T-helper 2 cell treated with Interferon-gamma antibody and Interleukin-4, amounts not matched to agents 100 ng/mL and 5 ng/mL, for 36 hours (primary cell): ENCODE data around the gene CABLES1. TPM values are rescaled to one million over a fixed set of nuclear protein-coding genes. Genes with fewer than 3 reads are reported as not detected.
"Not testable (repeated sequence)": the region's sequence is repeated elsewhere in the genome, so short reads cannot be mapped to it uniquely, and the experiment has no call there.

Source experiments
- intact Hi-C: fragments of 100-400 bp; cut with micrococcal nuclease; formaldehyde crosslinking; loops from one replicate; pipeline ENCODE4 v1.15.1; 2023
- total RNA-seq: library from RNA; stranded (reverse); gene quantifications from 2 replicates; pipeline ENCODE4 v1.2.3, GENCODE V29; 2022

CABLES1 gene
- total RNA-seq, 1 donor from 2014 or later, result 9.7 TPM

- intact Hi-C loops, result no loop called here
These were observed 3.2 kb downstream of the CABLES1 start for GRCh38 chr18:23138471-23138870.

DNA sequence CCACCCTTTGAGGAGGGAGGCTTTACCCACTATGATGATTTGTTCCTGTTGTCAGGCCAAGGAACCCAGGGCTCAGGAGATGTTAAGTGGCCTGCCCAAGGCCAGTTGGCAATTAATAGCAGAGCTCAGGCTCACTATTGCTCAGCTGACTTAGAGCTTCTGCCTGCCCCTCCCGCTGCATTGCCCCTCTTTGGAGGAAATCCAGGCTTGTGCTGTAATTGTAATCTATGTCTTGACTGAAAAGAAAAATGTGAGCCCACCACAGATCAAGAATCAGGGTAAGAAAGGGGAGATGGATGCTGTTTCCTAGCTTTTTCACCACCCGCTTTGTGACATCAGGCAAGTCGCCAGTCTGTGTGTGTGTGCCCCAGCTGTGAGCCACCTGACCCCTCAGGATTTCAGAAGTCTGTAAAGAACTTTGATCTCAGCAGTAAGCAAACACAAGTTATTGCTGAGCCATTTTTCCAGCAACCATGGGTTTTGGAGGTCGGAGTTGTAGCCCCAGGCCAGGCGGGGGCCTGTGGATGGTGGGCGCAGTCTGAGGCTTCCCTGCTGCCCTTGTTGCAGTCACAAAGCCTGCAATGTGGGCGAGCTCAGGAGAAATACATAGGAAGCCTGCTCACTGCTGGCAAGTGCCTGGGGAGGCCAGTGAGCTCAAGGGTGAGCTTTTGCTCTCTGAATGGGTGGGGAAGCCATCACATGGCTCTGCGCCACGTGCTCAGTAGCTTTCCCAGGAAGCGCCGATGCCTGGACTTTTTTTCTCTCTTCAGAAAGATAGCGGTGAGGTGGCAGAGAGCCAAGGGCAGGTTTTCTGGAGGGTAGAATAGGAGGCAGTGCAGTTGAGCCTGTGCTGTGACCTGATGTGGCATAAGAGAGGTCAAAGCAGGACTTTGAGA, 6.1 kb downstream of the CABLES1 start:
- intact Hi-C loops, result no loop called here

- intact Hi-C loops, result no loop called here
These were observed 7.1 kb downstream of the CABLES1 start for GRCh38 chr18:23142251-23142929.

DNA sequence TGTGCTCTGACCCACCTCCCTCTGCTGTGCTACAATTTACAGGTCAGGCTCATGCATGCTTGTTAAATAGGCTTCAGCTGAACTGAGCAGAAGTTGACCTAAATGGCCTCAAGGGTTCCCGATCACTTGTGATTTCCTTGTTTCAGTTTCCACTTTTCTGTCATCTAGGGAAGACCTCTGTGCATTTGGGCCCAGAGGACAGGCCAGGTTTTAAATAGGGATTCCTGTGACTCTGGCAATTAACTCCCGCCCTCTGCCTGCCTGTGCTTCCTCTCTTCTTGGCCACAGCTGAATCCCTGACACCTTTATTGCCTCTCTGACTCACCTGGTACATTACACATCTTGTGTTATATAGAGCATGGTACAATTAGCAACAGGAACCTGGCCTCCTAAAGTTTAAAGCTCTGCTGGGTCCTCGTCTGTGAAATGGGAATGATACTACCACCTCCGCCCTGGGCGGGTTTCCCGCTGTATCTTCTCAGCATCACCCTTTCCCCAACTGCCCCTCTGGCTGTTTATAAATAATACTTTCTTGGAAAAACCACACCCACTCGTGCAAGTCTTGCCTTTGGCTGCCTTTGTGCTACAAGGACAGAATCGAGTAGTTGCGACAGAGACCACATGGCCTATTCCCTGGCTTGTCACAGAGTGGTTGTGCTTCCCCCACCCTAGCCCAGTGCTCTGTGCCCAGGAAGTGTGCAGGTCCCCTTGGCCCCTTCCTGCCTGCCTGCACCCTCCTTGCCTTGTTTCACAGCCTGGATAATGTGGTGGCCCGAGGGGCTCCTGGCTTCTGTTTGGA, 7.9 kb downstream of the CABLES1 start:
- intact Hi-C loops, result no loop called here

DNA sequence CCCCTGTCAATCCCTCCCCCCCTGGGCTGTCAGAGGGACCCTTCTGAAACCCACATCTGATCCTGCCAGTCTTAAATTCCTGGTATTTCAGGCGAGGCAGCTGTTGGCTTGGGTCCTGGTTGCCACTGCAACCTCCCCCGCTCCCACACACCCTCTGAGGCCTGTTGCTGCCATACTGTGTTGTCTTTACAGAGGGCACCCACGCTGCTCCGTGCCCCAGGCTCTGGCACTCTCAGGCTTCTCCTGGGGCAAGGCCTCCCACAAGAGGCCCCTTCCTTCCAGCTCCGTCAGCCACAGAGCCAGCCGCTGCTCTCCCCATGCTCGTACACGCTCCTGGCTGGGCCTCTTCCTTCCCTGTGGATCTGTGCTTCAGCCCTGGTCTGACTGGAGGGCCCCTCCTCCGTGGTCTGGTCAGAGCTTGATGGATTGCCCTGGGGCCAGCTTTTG, 8.6 kb downstream of the CABLES1 start:
- intact Hi-C loops, result no loop called here

DNA sequence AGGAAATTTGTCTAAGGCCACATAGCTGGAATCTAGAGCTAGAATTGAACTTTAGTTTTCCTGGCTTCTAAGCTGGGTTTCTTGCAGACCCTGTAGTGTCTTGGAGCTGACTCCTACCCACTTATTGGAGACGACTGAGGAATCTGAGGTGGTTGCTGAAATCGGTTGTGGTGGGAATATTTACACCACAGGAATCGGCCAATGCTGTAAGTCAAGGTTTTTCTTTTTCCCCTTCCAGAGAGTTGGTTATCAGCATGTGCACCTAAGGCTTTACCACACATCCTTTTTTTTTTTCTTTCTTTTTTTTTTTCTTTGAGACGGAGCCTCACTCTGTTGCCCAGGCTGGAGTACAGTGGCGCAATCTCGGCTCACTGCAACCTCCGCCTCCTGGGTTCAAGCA, 9.4 kb downstream of the CABLES1 start:
- intact Hi-C loops, result no loop called here

- intact Hi-C loops, result no loop called here
These were observed 10.3 kb downstream of the CABLES1 start for GRCh38 chr18:23145621-23146020.

DNA sequence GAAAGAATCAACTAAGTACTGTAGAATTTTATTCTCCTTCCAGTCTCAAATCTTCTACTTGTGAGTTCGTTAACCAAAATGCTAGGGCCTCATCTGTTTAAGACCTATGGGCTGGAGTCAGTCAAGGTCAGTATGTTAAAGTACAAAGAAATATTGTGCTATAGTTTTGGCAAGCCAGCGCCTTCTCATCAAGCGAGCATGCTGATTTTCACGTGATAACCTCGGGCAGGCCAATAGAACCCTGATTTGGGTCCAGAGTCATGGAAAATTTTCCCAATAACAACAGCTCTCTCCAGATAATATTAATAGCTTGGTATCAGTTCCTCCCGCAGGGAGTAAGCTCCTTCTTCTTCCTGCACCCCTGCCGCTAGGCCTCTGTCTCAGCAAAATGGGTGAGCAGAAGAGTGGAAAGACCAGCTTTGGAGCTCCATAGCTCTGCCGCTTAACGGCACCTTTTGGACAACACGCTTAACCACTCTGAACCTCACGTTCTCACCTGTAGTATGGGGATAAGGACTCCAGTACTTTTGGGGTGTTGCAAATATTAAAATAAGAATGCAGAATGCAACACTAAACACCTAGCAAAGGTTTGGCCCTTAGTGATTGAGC, 11.7 kb downstream of the CABLES1 start:
- intact Hi-C loops, result no loop called here

GRCh38 chr18:23148382-23148781, 13.1 kb downstream of the CABLES1 start:
- intact Hi-C loops, result no loop called here

GRCh38 chr18:23149570-23149969, 14.3 kb downstream of the CABLES1 start:
- intact Hi-C loops, result no loop called here

GRCh38 chr18:23151414-23152099, 16.3 kb downstream of the CABLES1 start:
- intact Hi-C loops, result no loop called here

- intact Hi-C loops, result no loop called here
These were observed 18.7 kb downstream of the CABLES1 start for GRCh38 chr18:23154030-23154429.

- intact Hi-C loops, result no loop called here
These were observed 19.7 kb downstream of the CABLES1 start for GRCh38 chr18:23154823-23155500.

DNA sequence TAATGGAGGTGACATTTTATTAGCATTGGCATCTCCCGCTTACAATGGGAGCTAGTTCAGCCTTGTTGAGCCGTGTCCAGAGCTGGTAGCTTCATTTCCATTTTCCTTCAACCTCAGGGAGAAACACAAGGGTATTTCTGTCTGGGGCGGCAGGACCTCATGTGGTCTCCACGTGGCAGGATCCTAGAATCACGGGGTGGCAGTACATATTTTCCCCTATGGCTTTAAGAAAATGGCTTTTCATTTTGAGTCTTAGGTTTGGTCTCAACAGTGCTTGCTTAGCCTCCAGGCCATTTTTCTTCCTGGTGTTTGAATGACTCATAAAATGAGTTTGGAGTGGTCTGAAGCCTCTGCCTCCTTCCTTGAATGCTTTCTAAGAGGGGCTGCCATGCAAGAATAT, 20.3 kb downstream of the CABLES1 start:
- intact Hi-C loops, result no loop called here

DNA sequence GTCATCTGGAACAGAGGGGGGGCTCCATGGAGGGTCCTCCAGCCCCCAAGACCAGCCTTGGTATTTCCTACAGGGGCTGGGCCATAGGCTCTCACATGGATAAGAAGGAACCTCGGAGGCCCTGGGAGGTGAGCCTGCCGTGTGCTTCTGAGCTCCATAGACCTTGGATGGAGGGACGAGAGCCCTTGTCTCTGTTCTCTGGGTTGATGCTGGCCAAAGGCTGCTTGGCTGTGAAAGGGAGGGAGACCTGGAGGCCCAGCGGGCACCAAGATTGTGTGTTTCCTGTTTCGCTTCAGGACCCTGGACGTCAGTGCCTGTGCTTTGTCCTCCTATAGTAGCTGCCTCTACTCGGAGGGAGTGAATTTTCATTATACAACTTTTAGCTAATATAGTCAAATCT, 20.8 kb downstream of the CABLES1 start:
- intact Hi-C loops, result no loop called here

- intact Hi-C loops, result no loop called here
These were observed 22.8 kb downstream of the CABLES1 start for GRCh38 chr18:23158058-23158457.

DNA sequence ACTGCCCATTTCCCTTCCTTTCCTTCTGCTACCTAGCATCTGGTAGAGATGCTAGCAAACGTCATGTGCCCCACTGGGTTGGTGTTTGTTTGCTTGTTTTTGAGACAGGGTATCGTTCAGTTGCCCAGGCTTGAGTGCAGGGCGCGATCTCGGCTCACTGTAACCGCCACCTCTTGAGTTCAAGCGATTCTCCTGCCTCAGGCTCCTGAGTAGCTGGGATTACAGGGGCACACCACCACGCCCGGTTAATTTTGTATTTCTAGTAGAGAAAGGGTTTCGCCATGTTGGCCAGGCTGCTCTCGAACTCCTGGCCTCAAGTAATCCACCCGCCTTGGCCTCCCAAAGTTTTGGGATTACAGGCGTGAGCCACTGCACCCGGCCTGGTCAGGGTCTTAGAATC, 23.6 kb downstream of the CABLES1 start:
- intact Hi-C loops, result not testable (repeated sequence)

GRCh38 chr18:23159344-23159743, 24.1 kb downstream of the CABLES1 start:
- intact Hi-C loops, result no loop called here

DNA sequence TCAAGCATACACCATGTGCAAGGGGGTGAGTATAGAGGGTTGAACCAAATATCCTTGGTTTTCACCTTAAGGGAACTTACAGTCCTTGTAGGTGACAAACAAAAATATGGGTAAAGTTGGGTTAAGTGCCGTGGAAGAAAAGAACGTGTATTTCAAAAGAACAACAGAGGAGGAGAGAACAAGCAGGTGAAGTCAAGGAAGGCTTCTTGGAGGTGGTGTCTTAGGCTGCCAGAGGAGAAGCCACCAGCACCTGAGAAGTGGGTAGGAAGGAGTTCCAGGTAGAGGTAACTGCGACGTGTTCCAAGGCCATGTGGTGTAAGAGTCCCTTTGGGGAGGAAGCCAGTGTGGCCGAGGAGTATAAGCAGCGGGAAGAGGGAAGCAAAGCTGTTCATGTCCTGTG, 27.2 kb downstream of the CABLES1 start:
- intact Hi-C loops, result no loop called here
